Keratinocyte (primary cell): ENCODE data around the gene SLC45A2. TPM values are rescaled to one million over a fixed set of nuclear protein-coding genes. Genes with fewer than 3 reads are reported as not detected.

Source experiments
- DNase-seq: peaks from one replicate; pipeline ENCODE4 v3.0.0-alpha.2; 2011; ENCODE audit warnings: low read depth, missing footprints, low spot score
- FAIRE-seq: peaks from 2 replicates; lab custom pipeline; 2011; peaks lifted over from hg19 to GRCh38; lab: Jason Lieb, UNC
- H2AFZ ChIP-seq: 2 replicates; pipeline ENCODE4 v1.6.0; 2012; ENCODE audit warnings: low read length, control low read depth, inconsistent platforms; ENCODE audit not compliant: control insufficient read depth
- H3K27ac ChIP-seq: 2 replicates; pipeline ENCODE4 v1.5.1; 2011; ENCODE audit warnings: low read length; ENCODE audit not compliant: control insufficient read depth, insufficient read depth
- H3K27me3 ChIP-seq: 3 replicates; pipeline ENCODE4 v1.6.0; 2011; ENCODE audit warnings: low read length; ENCODE audit not compliant: control insufficient read depth, insufficient read depth; ENCODE audit errors: extremely low read depth
- H3K36me3 ChIP-seq, 2 experiments: 2 replicates in 1 of 2; 3 replicates in 1 of 2; pipeline ENCODE4 v1.5.1; 2011; ENCODE audit warnings: low read length in 2 of 2, mild to moderate bottlenecking in 1 of 2; ENCODE audit not compliant: control insufficient read depth in 2 of 2, insufficient read depth in 2 of 2; ENCODE audit errors: extremely low read depth in 1 of 2
- H3K4me1 ChIP-seq: 3 replicates; pipeline ENCODE4 v1.5.1; 2011; ENCODE audit warnings: low read length; ENCODE audit not compliant: control insufficient read depth, insufficient read depth; ENCODE audit errors: extremely low read depth
- H3K4me2 ChIP-seq: 3 replicates; pipeline ENCODE4 v1.6.0; 2011; ENCODE audit warnings: low read depth, low read length; ENCODE audit not compliant: control insufficient read depth, insufficient read depth; ENCODE audit errors: extremely low read depth
- H3K4me3 ChIP-seq, 3 experiments: fragments of 200-600 bp in 1 of 3; sonication (generic) in 1 of 3; 2 replicates in 2 of 3; 3 replicates in 1 of 3; pipeline ENCODE4 v1.5.1; 2011 to 2016; ENCODE audit warnings: low read length in 3 of 3, mild to moderate bottlenecking in 3 of 3, control low read depth in 2 of 3, inconsistent platforms in 1 of 3, low read depth in 1 of 3, mixed read lengths in 1 of 3, mixed run types in 1 of 3, moderate library complexity in 1 of 3; ENCODE audit not compliant: control insufficient read depth in 2 of 3, insufficient read depth in 2 of 3; ENCODE audit errors: extremely low read depth in 1 of 3
- H3K79me2 ChIP-seq: 2 replicates; pipeline ENCODE4 v1.6.0; 2012; ENCODE audit warnings: low read length; ENCODE audit not compliant: control insufficient read depth, insufficient read depth
- H3K9ac ChIP-seq: 3 replicates; pipeline ENCODE4 v1.6.0; 2011; ENCODE audit warnings: low read length; ENCODE audit not compliant: control insufficient read depth, insufficient read depth; ENCODE audit errors: extremely low read depth
- H3K9me1 ChIP-seq: 3 replicates; pipeline ENCODE4 v1.6.0; 2011; ENCODE audit warnings: low read length; ENCODE audit not compliant: control insufficient read depth, insufficient read depth; ENCODE audit errors: extremely low read depth
- H3K9me3 ChIP-seq: 2 replicates; pipeline ENCODE4 v1.5.1; 2012; ENCODE audit warnings: low read depth, low read length; ENCODE audit not compliant: control insufficient read depth
- H4K20me1 ChIP-seq: 3 replicates; pipeline ENCODE4 v1.6.0; 2011; ENCODE audit warnings: low read length; ENCODE audit not compliant: control insufficient read depth, insufficient read depth; ENCODE audit errors: extremely low read depth
- EZH2 ChIP-seq: IDR thresholded peaks from one replicate; pipeline ENCODE4 v1.6.1; 2012; ENCODE audit warnings: inconsistent platforms, mild to moderate bottlenecking, low read length, moderate library complexity
- dilution Hi-C: fragments of 300-500 bp; cut with MboI; formaldehyde crosslinking; loops from one replicate; pipeline ENCODE4 v1.7.0; 2020; ENCODE audit warnings: low sequenced_read_pairs; ENCODE audit not compliant: extremely low pct_ligation_motif_present
- polyA plus RNA-seq, 5 experiments: library from polyadenylated mRNA; depleted of rRNA in 3 of 5; stranded (reverse) in 3 of 5; stranded (forward) in 1 of 5; unstranded in 1 of 5; fragments of >200 nt; gene quantifications; 1 replicate in 1 of 5; 2 replicates in 3 of 5; 3 replicates in 1 of 5; pipeline versions ENCODE4 v1.2.1 to v1.2.3, GENCODE V29; 2011 to 2012; ENCODE audit warnings: missing spikeins in 2 of 5, low read depth in 1 of 5, low replicate concordance in 1 of 5
- small RNA-seq, 3 experiments: library from RNA; depleted of rRNA; stranded (forward); fragments of <200 nt; gene quantifications; one replicate each; pipeline ENCODE3, GENCODE V24; 2012; ENCODE audit warnings: low read depth in 3 of 3, low replicate concordance in 1 of 3; ENCODE audit not compliant: insufficient read length in 3 of 3
- TF ChIP-seq, protein P1 (sequence below), 3 experiments: IDR thresholded peaks in 1 of 3; conservative IDR thresholded peaks in 1 of 3; optimal IDR thresholded peaks in 1 of 3; 2 replicates in 2 of 3; 3 replicates in 1 of 3; pipeline versions ENCODE3 to v1.5.1; 2011; ENCODE audit warnings: low read length in 3 of 3, mild to moderate bottlenecking in 3 of 3, moderate library complexity in 2 of 3, control low read depth in 1 of 3, inconsistent platforms in 1 of 3; ENCODE audit not compliant: insufficient read depth in 2 of 3; ENCODE audit errors: extremely low read depth in 1 of 3

The SLC45A2 gene
- polyA plus RNA-seq, 1 donor (not counting 4 experiments of a cell fraction or from before 2014, with no cell fraction given), result 0.04 TPM

DNA sequence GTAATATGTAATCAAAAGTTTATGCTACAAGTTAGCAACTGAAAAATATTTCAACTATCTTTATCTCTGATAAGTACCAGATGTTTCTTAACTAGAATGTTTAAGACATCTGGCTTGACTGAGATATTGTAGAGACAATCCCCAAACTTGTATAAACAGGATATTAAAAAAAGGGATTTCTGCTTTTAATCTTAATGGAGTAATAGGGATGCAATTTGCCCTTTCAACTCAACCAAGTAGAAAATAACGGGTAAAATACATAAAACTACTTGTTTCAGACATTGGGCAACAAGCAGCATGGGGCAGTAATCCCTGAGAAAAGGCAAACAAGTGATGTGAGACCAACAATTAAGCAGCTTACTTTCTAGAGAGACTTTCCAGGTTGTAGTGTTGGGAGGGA lies 83.3 kb downstream of the SLC45A2 start:
- TF ChIP-seq, protein P1, sequence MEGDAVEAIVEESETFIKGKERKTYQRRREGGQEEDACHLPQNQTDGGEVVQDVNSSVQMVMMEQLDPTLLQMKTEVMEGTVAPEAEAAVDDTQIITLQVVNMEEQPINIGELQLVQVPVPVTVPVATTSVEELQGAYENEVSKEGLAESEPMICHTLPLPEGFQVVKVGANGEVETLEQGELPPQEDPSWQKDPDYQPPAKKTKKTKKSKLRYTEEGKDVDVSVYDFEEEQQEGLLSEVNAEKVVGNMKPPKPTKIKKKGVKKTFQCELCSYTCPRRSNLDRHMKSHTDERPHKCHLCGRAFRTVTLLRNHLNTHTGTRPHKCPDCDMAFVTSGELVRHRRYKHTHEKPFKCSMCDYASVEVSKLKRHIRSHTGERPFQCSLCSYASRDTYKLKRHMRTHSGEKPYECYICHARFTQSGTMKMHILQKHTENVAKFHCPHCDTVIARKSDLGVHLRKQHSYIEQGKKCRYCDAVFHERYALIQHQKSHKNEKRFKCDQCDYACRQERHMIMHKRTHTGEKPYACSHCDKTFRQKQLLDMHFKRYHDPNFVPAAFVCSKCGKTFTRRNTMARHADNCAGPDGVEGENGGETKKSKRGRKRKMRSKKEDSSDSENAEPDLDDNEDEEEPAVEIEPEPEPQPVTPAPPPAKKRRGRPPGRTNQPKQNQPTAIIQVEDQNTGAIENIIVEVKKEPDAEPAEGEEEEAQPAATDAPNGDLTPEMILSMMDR (optimal IDR thresholded peaks at IDR 0.05 in 1 of 3, IDR thresholded peaks at IDR 0.05 in 1 of 3, conservative IDR thresholded peaks at IDR 0.05 in 1 of 3; ENCODE audit: extremely low read depth in 1 of 3, insufficient read depth in 2 of 3, low read length in 3 of 3), result no peak
- TF ChIP-seq EZH2, result no peak
- Histone ChIP-seq H3K4me1 (no peaks in the 10 kb centered on the region), H3K36me3 (no peaks in the 10 kb centered on the region), H3K79me2 (no peaks in the 10 kb centered on the region), H3K9me1 (no peaks in the 10 kb centered on the region), H3K4me3 (no peak overlapping the region), H3K27me3 (no peaks in the 10 kb centered on the region), H2AFZ (no peak overlapping the region), H4K20me1 (no peaks in the 10 kb centered on the region), H3K9me3 (no peaks in the 10 kb centered on the region), H3K4me2 (no peak overlapping the region), H3K27ac (no peak overlapping the region), H3K9ac (no peak overlapping the region)
- FAIRE-seq (no peak), DNase-seq (no peak)
- dilution Hi-C loops, result no loop called here

Small RNA genes within 50 kb of the gene (small RNA-seq; reads per million reads assigned to genes)
- 0 reads per million in 3 experiments for gene AC139783.1

Other genes starting within 250 kb of the SLC45A2 start
- gene ADAMTS12, start 92.7 kb downstream of the SLC45A2 start, polyA plus RNA-seq, result 0.31 to 0.92 TPM (median 0.49 TPM) in 3 replicates
- gene RXFP3, start 48.3 kb downstream of the SLC45A2 start, polyA plus RNA-seq, result not detected in 3 replicates
- gene AMACR, start 23.4 kb upstream of the SLC45A2 start, polyA plus RNA-seq, result 20.3 to 34.6 TPM (median 22.3 TPM) in 3 replicates
- 0.17 to 1.1 TPM (median 1.0 TPM) in 3 replicates for gene C1QTNF3, start 58.5 kb upstream of the SLC45A2 start, polyA plus RNA-seq